Spleen (tissue), 7 donors: ENCODE results near the gene HDAC4.

Experiments used
- CTCF ChIP-seq, 11 experiments: fragments of 200-600 bp in 7 of 11; fragments of 450-650 bp in 4 of 11; sonication (generic) in 4 of 11; IDR thresholded peaks in 8 of 11; conservative IDR thresholded peaks in 3 of 11; 1 replicate in 7 of 11; 2 replicates in 4 of 11; pipeline versions ENCODE4 v1.4.0 to v1.8.0; 2016 to 2021; ENCODE audit warnings: antibody characterized with exemption in 11 of 11, inconsistent platforms in 4 of 11, mild to moderate bottlenecking in 1 of 11
- POLR2A ChIP-seq, 3 donors: fragments of 450-650 bp; IDR thresholded peaks; one replicate each; pipeline ENCODE4 v1.5.1; 2017; ENCODE audit warnings: antibody characterized with exemption in 3 of 3, mild to moderate bottlenecking in 1 of 3
- donor health status: DM: no; HTN: no; CAD: no; lungs with moderate emphysema.
- donor health status: DM: no; HTN: no; CAD: no.
- donor health status: DM: no; HTN: no; CAD: no.

- no peak for TF ChIP-seq CTCF (IDR thresholded peaks at IDR 0.05 in 8 of 11, conservative IDR thresholded peaks at IDR 0.05 in 3 of 11)
- no peak for TF ChIP-seq POLR2A (IDR thresholded peaks at IDR 0.05)
Measured at GRCh38 chr2:239233576-239233975, 167.2 kb downstream of the HDAC4 start.
